IMR-90 (cell line): Measurements from ENCODE around the gene AVPR2. TPM values are rescaled to one million over a fixed set of nuclear protein-coding genes. Genes with fewer than 3 reads are reported as not detected.
A peak's percentile ranks its signal among the peaks of the same experiment; 100 is the strongest.

Experiments used
- ATAC-seq: fragments of 200-7000 bp; cut with Tn5 transposase; 2 replicates; pipeline ENCODE4 v1.9.1; 2020; ENCODE audit warnings: low read depth, mild to moderate bottlenecking, moderate library complexity
- BruUV-seq: library from RNA; stranded (reverse); fragments of 400-500 nt; replicated peaks from 2 replicates; lab custom pipeline; 2021; lab: Mats Ljungman, UMichigan
- CTCF ChIA-PET: fragments of 300-600 bp; formaldehyde crosslinking; extraction: SDS; loops from one replicate; lab custom pipeline; 2021; ENCODE audit warnings: antibody characterized with exemption; lab: Yijun Ruan, JAX
- POLR2A ChIA-PET: fragments of 300-600 bp; sonication (Branson Sonifier 250); formaldehyde crosslinking; loops from one replicate; lab custom pipeline; 2022; ENCODE audit warnings: antibody characterized with exemption; ENCODE audit not compliant: unreplicated experiment; lab: Charles Lee
- DNase-seq: peaks from one replicate; pipeline ENCODE4 v3.0.0; 2013
- H2AFZ ChIP-seq: replicated peaks from 2 replicates; pipeline ENCODE3; 2013; ENCODE audit warnings: low read length, mild to moderate bottlenecking; ENCODE audit not compliant: poor library complexity
- H2AK5ac ChIP-seq: 2 replicates; pipeline ENCODE4 v1.6.1; 2013; ENCODE audit warnings: low read depth, low read length, inconsistent platforms
- H2AK9ac ChIP-seq: replicated peaks from 2 replicates; pipeline ENCODE3; 2013; ENCODE audit warnings: mild to moderate bottlenecking, low read depth, low read length, moderate library complexity; ENCODE audit not compliant: poor library complexity
- H2BK120ac ChIP-seq: 2 replicates; pipeline ENCODE4 v1.6.1; 2013; ENCODE audit warnings: low read depth, low read length, inconsistent platforms
- H2BK15ac ChIP-seq: 3 replicates; pipeline ENCODE4 v1.6.1; 2013; ENCODE audit warnings: low read depth, low read length, inconsistent platforms
- H2BK20ac ChIP-seq: 2 replicates; pipeline ENCODE4 v1.6.1; 2013; ENCODE audit warnings: low read depth, mild to moderate bottlenecking, inconsistent platforms, low read length, moderate library complexity
- H2BK5ac ChIP-seq: 2 replicates; pipeline ENCODE4 v1.6.1; 2013; ENCODE audit warnings: mild to moderate bottlenecking, low read depth, low read length, inconsistent platforms; ENCODE audit not compliant: poor library complexity, severe bottlenecking
- H3K14ac ChIP-seq: replicated peaks from 2 replicates; pipeline ENCODE4 v1.6.1; 2013; ENCODE audit warnings: low read depth, low read length, inconsistent platforms
- H3K18ac ChIP-seq: 2 replicates; pipeline ENCODE4 v1.6.1; 2013; ENCODE audit warnings: low read depth, low read length, control low read depth
- H3K23ac ChIP-seq: 2 replicates; pipeline ENCODE4 v1.6.1; 2013; ENCODE audit warnings: low read depth, low read length, inconsistent platforms
- H3K27ac ChIP-seq: 2 replicates; pipeline ENCODE4 v1.5.1; 2013; ENCODE audit warnings: mild to moderate bottlenecking, control low read depth, low read length; ENCODE audit not compliant: insufficient read depth
- H3K27me3 ChIP-seq: 2 replicates; pipeline ENCODE4 v1.6.1; 2013; ENCODE audit warnings: low read length; ENCODE audit not compliant: control insufficient read depth, insufficient read depth
- H3K36me3 ChIP-seq: 2 replicates; pipeline ENCODE4 v1.6.1; 2013; ENCODE audit warnings: low read length, mixed read lengths; ENCODE audit not compliant: control insufficient read depth, insufficient read depth
- H3K4ac ChIP-seq: 2 replicates; pipeline ENCODE4 v1.6.1; 2013; ENCODE audit warnings: low read depth, low read length, inconsistent platforms
- H3K4me1 ChIP-seq: 2 replicates; pipeline ENCODE4 v1.6.1; 2013; ENCODE audit warnings: low read length, mixed read lengths; ENCODE audit not compliant: control insufficient read depth, insufficient read depth
- H3K4me2 ChIP-seq: 2 replicates; pipeline ENCODE4 v1.6.1; 2013; ENCODE audit warnings: low read depth, mild to moderate bottlenecking, control low read depth, low read length, moderate library complexity
- H3K4me3 ChIP-seq: 2 replicates; pipeline ENCODE4 v1.5.1; 2013; ENCODE audit warnings: low read depth, mild to moderate bottlenecking, control low read depth, low read length, moderate library complexity; ENCODE audit not compliant: insufficient read depth
- H3K56ac ChIP-seq: 2 replicates; pipeline ENCODE4 v1.6.1; 2013; ENCODE audit warnings: low read length, inconsistent platforms; ENCODE audit not compliant: insufficient read depth; ENCODE audit errors: extremely low read depth
- H3K79me1 ChIP-seq, 2 experiments: 2 replicates each; pipeline ENCODE4 v1.6.1; 2013; ENCODE audit warnings: low read length in 2 of 2, inconsistent platforms in 1 of 2, low read depth in 1 of 2
- H3K9ac ChIP-seq: 2 replicates; pipeline ENCODE4 v1.6.1; 2013; ENCODE audit warnings: low read depth, low read length, control low read depth
- H3K9me1 ChIP-seq: 2 replicates; pipeline ENCODE4 v1.6.1; 2013; ENCODE audit warnings: low read length, inconsistent platforms; ENCODE audit not compliant: insufficient read depth
- H3K9me3 ChIP-seq: 2 replicates; pipeline ENCODE4 v1.6.1; 2013; ENCODE audit warnings: low read length; ENCODE audit not compliant: control insufficient read depth, insufficient read depth
- H4K20me1 ChIP-seq: 2 replicates; pipeline ENCODE4 v1.6.1; 2013; ENCODE audit warnings: low read length, inconsistent platforms; ENCODE audit not compliant: insufficient read depth
- H4K5ac ChIP-seq: 2 replicates; pipeline ENCODE4 v1.6.1; 2013; ENCODE audit warnings: mild to moderate bottlenecking, low read depth, low read length, control low read depth
- H4K8ac ChIP-seq, 2 experiments: 2 replicates each; pipeline ENCODE4 v1.6.1; 2013; ENCODE audit warnings: low read depth in 2 of 2, low read length in 2 of 2, control low read depth in 1 of 2, inconsistent platforms in 1 of 2
- H4K91ac ChIP-seq: 2 replicates; pipeline ENCODE4 v1.6.1; 2013; ENCODE audit warnings: low read depth, low read length, inconsistent platforms; ENCODE audit not compliant: insufficient read depth
- BHLHE40 ChIP-seq: fragments of 150-350 bp; IDR thresholded peaks from 2 replicates; pipeline ENCODE4 v1.6.1; 2016; ENCODE audit warnings: mild to moderate bottlenecking, low read depth, low read length
- CEBPB ChIP-seq: IDR thresholded peaks from 2 replicates; pipeline ENCODE4 v1.6.1; 2012; ENCODE audit warnings: low read depth, low read length, improper control_type of control experiment
- CHD1 ChIP-seq: IDR thresholded peaks from 2 replicates; pipeline ENCODE4 v1.6.1; 2012; ENCODE audit warnings: low read depth, low read length, improper control_type of control experiment
- MAZ ChIP-seq: IDR thresholded peaks from 2 replicates; pipeline ENCODE4 v1.6.1; 2012; ENCODE audit warnings: low read depth, mild to moderate bottlenecking, low read length, improper control_type of control experiment, moderate library complexity, borderline replicate concordance
- MXI1 ChIP-seq: IDR thresholded peaks from 2 replicates; pipeline ENCODE4 v1.6.1; 2012; ENCODE audit warnings: low read depth, mild to moderate bottlenecking, low read length, moderate library complexity, borderline replicate concordance
- NFE2L2 ChIP-seq: fragments of 150-350 bp; IDR thresholded peaks from 2 replicates; pipeline ENCODE4 v1.6.1; 2016; ENCODE audit warnings: low read depth, mild to moderate bottlenecking, low read length
- POLR2A ChIP-seq: IDR thresholded peaks from 2 replicates; pipeline ENCODE4 v1.6.1; 2012; ENCODE audit warnings: mild to moderate bottlenecking, low read depth, low read length
- RCOR1 ChIP-seq: IDR thresholded peaks from 2 replicates; pipeline ENCODE4 v1.6.1; 2012; ENCODE audit warnings: mild to moderate bottlenecking, low read length, improper control_type of control experiment; ENCODE audit not compliant: insufficient replicate concordance
- SMC3 ChIP-seq: fragments of 150-350 bp; IDR thresholded peaks from 2 replicates; pipeline ENCODE4 v1.6.1; 2016; ENCODE audit warnings: low read depth, mild to moderate bottlenecking, antibody characterized with exemption, low read length, moderate library complexity
- WGBS, 2 experiments: methylation state at CpG; one replicate each; pipeline versions ENCODE4 v1.1.5 to v1.1.7; 2013; ENCODE audit warnings: missing lambda C conversion rate in 2 of 2; ENCODE audit not compliant: insufficient read length in 1 of 2; ENCODE audit errors: extremely low coverage in 2 of 2; 5-methylcytosine and 5-hydroxymethylcytosine counted together
- dilution Hi-C: fragments of 300-500 bp; cut with HindIII; formaldehyde crosslinking; loops from one replicate; pipeline ENCODE4 v1.14.3; 2018; ENCODE audit warnings: low sequenced_read_pairs; ENCODE audit not compliant: unreplicated experiment
- in situ Hi-C: fragments of 300-500 bp; cut with MboI; formaldehyde crosslinking; loops from 3 replicates; pipeline ENCODE4 v1.14.3; 2019; ENCODE audit warnings: low sequenced_read_pairs, inconsistent platforms, mixed read lengths
- intact Hi-C: fragments of 100-400 bp; cut with micrococcal nuclease; formaldehyde crosslinking; loops from 2 replicates; pipeline ENCODE4 v1.10.0; 2022
- polyA plus RNA-seq, 3 experiments: library from polyadenylated mRNA; depleted of rRNA; stranded (reverse); fragments of >200 nt; gene quantifications; 2 replicates each; pipeline ENCODE4 v1.2.3, GENCODE V29; 2012; ENCODE audit warnings: low replicate concordance in 1 of 3
- total RNA-seq: library from RNA; depleted of rRNA; stranded (reverse); fragments of >200 nt; gene quantifications from 2 replicates; pipeline ENCODE4 v1.2.3, GENCODE V29; 2012
- TF ChIP-seq, protein P1 (sequence below): conservative IDR thresholded peaks from 2 replicates; pipeline ENCODE4 v1.5.1; 2012; ENCODE audit warnings: mild to moderate bottlenecking, low read depth, low read length, improper control_type of control experiment
- TF ChIP-seq, protein P2 (sequence below): fragments of 150-350 bp; IDR thresholded peaks from 2 replicates; pipeline ENCODE4 v1.6.1; 2017; ENCODE audit warnings: mild to moderate bottlenecking, antibody characterized with exemption, low read length, low read depth

Gene AVPR2
- total and polyA plus RNA-seq, 2 of the 4 experiments (the other 2 are of a cell fraction) = not detected

DNA sequence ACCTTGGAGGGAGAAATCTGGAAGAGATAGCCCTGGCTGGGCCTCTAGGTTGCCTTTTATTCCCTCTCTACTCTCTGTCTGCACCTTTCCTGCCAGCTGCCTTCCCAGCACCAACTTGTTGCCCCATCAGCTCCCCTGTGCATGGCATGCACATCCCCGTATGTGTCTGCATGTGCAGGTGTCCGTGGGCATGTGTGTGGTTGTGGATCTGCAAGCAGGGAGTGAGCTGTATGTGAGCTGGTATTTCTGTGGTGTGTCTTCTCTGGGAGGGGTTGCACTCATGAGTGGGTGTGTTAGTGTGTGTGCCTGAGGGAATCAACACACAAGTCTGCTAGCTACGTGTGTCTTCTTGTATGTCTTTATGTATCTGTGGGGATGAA lies 28.4 kb upstream of the AVPR2 start:
- H3K36me3 ChIP-seq = no peaks in the 10 kb centered on the region
- TF ChIP-seq MXI1 (no peak), BHLHE40 (no peak), RCOR1 (no peak), CEBPB (no peak), CHD1 (no peak), MAZ (no peak), NFE2L2 (no peak), POLR2A (no peak), SMC3 (no peak)
- TF ChIP-seq, protein P1, sequence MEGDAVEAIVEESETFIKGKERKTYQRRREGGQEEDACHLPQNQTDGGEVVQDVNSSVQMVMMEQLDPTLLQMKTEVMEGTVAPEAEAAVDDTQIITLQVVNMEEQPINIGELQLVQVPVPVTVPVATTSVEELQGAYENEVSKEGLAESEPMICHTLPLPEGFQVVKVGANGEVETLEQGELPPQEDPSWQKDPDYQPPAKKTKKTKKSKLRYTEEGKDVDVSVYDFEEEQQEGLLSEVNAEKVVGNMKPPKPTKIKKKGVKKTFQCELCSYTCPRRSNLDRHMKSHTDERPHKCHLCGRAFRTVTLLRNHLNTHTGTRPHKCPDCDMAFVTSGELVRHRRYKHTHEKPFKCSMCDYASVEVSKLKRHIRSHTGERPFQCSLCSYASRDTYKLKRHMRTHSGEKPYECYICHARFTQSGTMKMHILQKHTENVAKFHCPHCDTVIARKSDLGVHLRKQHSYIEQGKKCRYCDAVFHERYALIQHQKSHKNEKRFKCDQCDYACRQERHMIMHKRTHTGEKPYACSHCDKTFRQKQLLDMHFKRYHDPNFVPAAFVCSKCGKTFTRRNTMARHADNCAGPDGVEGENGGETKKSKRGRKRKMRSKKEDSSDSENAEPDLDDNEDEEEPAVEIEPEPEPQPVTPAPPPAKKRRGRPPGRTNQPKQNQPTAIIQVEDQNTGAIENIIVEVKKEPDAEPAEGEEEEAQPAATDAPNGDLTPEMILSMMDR = no peak
- TF ChIP-seq, protein P2, sequence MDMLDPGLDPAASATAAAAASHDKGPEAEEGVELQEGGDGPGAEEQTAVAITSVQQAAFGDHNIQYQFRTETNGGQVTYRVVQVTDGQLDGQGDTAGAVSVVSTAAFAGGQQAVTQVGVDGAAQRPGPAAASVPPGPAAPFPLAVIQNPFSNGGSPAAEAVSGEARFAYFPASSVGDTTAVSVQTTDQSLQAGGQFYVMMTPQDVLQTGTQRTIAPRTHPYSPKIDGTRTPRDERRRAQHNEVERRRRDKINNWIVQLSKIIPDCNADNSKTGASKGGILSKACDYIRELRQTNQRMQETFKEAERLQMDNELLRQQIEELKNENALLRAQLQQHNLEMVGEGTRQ = no peak
- ChIA-PET POLR2A (no interaction called here), CTCF (no interaction called here)
- no peak overlapping the region for H3K14ac ChIP-seq
- no peak overlapping the region for H2BK20ac ChIP-seq
- in situ Hi-C loops (no loop called here), dilution Hi-C loops (no loop called here), intact Hi-C loops (no loop called here)
- BruUV-seq = no TSS peak
- ATAC-seq (no peak), DNase-seq (no peak)
- no peaks in the 10 kb centered on the region; the same call in 1 of the 2 replicates for H4K20me1 ChIP-seq
- H2AFZ ChIP-seq = no peak overlapping the region
- no peak overlapping the region for H3K23ac ChIP-seq
- H3K18ac ChIP-seq = no peak overlapping the region
- no peak overlapping the region for H4K5ac ChIP-seq
- peaks cover 32% of the 10 kb centered on the region for H3K27me3 ChIP-seq
- no CpG with 5 or more reads among the region's 3 CpGs for WGBS, 2 experiments
- H2AK9ac ChIP-seq = peak overlapping the region; percentile 61
- no peak overlapping the region for H2AK5ac ChIP-seq
- no peak overlapping the region for H3K4me2 ChIP-seq
- no peak overlapping the region for H3K56ac ChIP-seq
- no peak overlapping the region for H4K91ac ChIP-seq
- H3K4ac ChIP-seq = no peak overlapping the region
- no peak overlapping the region for H4K8ac ChIP-seq
- no peaks in the 10 kb centered on the region for H3K9me1 ChIP-seq
- no peak overlapping the region for H2BK120ac ChIP-seq
- no peaks in the 10 kb centered on the region for H3K79me1 ChIP-seq
- no peaks in the 10 kb centered on the region for H3K4me1 ChIP-seq
- H3K9ac ChIP-seq = no peak overlapping the region
- H3K9me3 ChIP-seq = no peaks in the 10 kb centered on the region
- no peak overlapping the region for H3K27ac ChIP-seq
- no peak overlapping the region for H2BK5ac ChIP-seq
- H2BK15ac ChIP-seq = no peak overlapping the region
- no peak overlapping the region for H3K4me3 ChIP-seq
